ENCODE measurements around the gene NEB.
"Not testable (repeated sequence)": the region's sequence is repeated elsewhere in the genome, so short reads cannot be mapped to it uniquely, and the experiment has no call there.

The NEB gene

GRCh38 chr2:151756820-151757219 is 22.5 kb upstream of the NEB start:
- DNase-seq = no peak

GRCh38 chr2:151754253-151754897 is 20.1 kb upstream of the NEB start:
- DNase-seq = no peak

- DNase-seq = no peak
These were observed 19.3 kb upstream of the NEB start for GRCh38 chr2:151753540-151753939.

DNA sequence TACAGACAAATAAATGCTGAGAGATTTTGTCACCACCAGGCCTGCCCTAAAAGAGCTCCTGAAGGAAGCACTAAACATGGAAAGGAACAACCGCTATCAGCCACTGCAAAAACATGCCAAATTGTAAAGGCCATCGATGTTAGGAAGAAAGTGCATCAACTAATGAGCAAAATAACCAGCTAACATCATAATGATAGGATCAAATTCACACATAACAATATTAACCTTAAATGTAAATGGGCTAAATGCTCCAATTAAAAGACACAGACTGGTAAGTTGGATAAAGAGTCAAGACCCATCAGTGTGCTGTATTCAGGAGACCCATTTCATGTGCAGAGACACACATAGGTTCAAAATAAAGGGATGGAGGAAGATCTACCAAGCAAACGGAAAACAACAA is 11.0 kb upstream of the NEB start:
- not testable (repeated sequence) for DNase-seq

DNA sequence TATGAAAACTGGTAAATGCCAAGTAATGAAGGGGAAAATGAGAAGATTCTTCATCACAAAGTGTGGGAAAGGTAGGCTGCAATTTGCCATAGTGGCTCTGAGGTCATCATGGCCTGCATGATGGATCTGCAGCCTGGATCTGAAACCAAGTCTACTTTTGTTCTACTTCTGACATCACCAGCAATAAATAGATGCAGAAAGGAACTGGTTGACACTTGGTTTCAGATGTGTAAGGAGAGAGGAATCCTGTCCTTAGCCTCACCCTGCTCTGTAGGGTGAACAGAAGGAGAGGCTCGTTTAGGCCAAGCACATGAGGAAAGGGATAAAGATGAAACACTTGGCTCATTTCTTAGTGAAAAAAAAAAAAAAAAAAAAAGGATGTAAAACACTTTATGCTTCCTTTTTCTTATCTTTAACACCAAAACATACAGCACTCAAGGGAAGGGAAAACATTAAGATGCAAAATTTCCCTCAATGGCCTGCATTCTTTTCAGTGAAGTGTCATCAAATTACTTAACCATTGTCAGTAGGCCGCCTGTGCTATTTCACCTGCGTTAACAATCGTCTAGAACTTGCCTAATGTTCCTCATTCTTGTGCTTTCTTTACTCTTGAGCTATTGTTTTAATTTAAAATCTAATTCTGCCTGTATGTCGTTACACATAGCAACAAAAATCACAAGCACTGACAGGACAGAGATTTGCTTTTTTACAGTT is 3.9 kb downstream of the NEB start:
- no peak for DNase-seq

DNA sequence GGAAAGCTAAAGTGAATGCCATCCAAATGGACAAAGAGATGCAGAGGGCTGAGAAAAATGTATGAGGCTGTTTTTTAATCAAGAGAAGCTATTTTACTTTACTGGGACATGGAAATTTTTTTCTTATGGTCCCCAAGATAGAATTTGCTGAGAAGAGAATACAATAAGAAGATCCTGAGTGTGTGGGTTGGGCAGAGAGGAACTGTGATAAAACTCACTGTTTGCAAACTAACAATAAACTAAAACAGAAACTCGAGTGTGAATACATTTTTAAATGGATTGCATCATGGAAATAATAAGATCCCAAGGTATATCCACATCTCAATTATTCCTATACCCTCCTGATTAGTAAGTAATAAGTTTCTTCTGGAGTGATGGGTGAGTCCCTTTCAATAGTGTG is 4.4 kb downstream of the NEB start:
- DNase-seq = no peak

- no peak for DNase-seq
These were observed 4.9 kb downstream of the NEB start for GRCh38 chr2:151729415-151729811.

DNA sequence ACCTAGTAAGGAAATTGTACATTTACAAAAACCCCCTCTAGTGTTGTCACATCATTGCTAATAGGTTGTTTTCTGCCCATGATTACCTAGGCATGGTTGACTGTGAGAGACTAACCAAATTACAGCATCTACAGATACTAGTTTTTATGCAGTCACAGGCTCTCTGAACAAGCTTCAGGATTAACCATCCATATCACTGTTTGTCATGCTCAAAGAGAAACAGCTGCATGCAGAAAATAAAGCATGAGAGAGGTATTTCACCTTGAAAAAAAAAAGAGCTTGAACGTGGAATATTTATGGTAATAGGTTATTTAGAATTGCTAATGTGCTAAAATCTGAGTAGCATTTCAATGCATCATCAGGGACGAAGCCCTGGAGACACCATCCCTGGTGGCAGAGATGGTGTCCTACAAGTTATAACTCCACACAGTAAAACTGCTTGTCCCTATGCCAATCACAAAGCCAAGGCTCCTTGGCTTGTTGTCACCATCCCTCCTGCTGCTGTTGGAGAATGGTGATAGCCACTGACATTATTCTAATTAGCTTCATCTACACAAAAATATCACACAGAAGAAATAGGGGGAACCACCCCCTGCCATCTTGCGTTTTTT is 5.4 kb downstream of the NEB start:
- DNase-seq = no peak

- DNase-seq = no peak
These were observed 6.4 kb downstream of the NEB start for GRCh38 chr2:151727593-151728552.

- no peak for DNase-seq
These were observed 13.1 kb downstream of the NEB start for GRCh38 chr2:151721161-151721560.

DNA sequence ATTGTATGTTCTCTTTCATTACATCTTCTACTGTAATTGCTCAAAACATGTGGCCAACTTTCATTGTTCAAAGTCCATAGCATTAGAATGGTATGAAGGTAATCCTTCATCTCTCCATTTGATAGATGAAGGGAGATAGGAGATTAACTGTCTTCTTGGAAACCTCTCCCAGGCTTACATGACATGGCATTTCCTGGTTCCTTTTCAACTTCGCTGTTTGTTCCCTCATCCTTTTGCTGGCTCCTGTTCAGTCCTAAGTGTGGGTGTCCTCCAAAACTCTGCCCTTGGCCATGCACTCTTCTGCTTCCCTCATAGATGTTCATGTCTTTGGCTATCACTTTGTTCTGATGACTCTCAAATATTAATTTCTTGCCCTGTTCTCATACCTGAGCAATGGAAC is 13.8 kb downstream of the NEB start:
- no peak for DNase-seq

GRCh38 chr2:151718796-151719195 is 15.5 kb downstream of the NEB start:
- DNase-seq = no peak

- DNase-seq = no peak
These were observed 16.0 kb downstream of the NEB start for GRCh38 chr2:151718247-151718646.

GRCh38 chr2:151716721-151717120 is 17.6 kb downstream of the NEB start:
- DNase-seq = no peak

GRCh38 chr2:151713291-151713903 is 20.9 kb downstream of the NEB start:
- DNase-seq = no peak

DNA sequence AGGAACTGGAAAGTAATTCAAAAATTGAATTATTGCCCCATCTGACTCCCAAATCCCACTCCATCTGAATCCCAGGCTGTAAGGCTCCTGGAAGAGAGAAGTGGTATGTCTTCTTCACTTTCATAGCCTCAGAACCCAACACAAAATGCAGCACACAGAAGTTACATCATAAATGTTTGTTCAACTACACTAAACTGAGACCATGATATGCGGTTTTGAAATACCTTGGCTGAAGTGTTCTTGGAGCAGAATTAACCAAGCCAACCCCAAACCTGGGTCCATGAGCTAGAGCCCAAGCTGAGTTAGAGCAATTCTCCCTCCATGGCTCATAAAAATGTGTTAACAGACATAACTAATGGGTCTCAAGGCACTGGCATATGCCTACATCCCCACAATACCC is 23.3 kb downstream of the NEB start:
- no peak for DNase-seq

- no peak for DNase-seq
These were observed 25.5 kb downstream of the NEB start for GRCh38 chr2:151708788-151709187.

DNA sequence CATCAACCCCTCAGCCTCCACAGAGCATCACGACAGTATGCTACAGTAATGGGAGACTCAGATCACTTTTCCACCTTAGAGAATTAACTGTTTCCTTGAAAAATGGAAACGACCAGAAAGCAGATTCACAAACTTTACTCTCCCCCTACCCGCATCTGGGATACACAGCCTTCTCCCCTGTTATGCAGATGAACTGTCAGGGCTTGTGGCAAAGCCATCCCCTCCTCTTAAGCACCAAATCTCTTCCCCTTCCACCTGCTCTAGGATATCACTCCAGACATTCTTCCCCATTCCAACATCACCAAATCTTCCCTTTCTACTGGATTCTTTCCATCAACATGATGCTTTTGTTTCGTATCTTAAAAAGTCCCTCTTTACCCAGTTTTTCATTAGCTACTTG is 26.4 kb downstream of the NEB start:
- no peak for DNase-seq

DNA sequence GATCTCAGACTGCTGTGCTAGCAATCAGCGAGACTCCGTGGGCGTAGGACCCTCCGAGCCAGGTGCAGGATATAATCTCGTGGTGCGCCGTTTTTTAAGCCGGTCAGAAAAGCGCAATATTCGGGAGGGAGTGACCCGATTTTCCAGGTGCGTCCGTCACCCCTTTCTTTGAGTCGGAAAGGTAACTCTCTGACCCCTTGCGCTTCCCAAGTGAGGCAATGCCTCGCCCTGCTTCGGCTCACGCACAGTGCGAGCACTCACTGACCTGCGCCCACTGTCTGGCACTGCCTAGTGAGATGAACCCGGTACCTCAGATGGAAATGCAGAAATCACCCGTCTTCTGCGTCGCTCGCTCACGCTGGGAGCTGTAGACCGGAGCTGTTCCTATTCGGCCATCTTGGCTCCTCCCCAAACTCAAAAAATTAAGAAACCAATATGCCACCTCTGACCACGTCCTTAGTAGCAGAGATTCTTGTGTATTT is 29.8 kb downstream of the NEB start:
- not testable (repeated sequence) for DNase-seq

- DNase-seq = not testable (repeated sequence)
These were observed 36.1 kb downstream of the NEB start for GRCh38 chr2:151698134-151698533.

DNA sequence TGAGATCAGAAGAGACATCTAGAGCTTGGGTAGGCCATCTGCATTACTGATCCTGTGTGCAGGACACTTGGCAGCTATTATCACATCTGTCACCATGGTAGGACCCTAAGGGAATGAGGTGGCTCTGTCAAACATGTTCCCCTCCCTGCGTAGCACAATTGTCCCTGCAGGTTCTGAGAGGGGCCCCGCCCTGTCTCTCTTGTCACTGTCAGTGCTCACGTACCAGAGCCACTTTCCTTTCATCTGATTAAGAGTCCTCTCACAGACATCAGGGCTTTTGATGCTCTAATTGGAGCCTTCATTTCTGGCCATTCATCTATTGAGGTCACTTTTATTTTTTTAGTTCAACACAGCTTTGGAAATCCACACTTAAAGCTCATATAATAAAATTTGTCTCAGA is 38.5 kb downstream of the NEB start:
- DNase-seq = no peak

DNA sequence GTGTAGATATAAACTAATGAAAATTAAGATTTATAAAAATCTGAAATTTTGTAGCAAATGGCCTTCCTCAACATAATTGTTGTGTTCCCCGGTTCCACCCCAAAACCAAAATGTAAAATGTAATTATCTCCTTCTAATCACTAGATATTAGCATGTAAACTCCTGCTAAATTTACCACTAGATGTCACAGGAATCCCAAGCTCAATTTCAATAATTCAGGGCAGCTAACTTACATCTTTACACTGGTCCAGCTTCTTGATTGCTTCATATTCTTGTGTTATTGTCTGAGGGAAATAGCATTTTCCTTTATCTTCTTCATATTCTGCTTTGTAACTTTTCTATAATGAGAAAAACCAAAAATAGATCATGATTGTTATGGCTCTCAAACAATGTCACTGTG is 42.6 kb downstream of the NEB start:
- no peak for DNase-seq

DNA sequence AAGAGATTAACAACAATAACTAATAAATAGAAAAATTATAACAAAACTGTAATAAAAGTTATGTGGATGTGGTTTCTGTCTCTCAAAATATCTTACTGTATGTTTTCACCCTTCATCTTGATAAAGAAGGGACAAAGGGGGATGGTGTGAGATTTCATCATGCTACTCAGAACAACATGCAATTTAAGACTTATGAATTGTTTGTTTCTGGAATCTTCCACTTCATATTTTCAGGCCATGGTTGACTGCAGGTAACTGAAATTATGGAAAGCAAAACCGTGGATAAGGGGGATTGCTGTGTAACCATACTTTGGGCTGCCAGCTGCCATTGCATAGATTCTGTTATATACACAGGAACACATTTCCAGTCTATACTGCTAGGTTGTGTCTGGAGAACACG is 45.6 kb downstream of the NEB start:
- DNase-seq = no peak
